Liver (tissue), 9 donors: ENCODE measurements around the gene SOX5. TPM values are rescaled to one million over a fixed set of nuclear protein-coding genes. Genes with fewer than 3 reads are reported as not detected.

Experiments
- DNase-seq: peaks from one replicate; pipeline ENCODE4 v3.0.0-alpha.2; 2017; ENCODE audit warnings: low spot score
- H3K27ac ChIP-seq, 2 donors: one replicate each; pipeline ENCODE4 v1.7.0; 2013; ENCODE audit warnings: inconsistent platforms in 2 of 2, low read length in 2 of 2, control low read depth in 1 of 2, low read depth in 1 of 2, mild to moderate bottlenecking in 1 of 2
- H3K27me3 ChIP-seq, 4 donors: one replicate each; pipeline versions ENCODE4 v1.6.1 to v1.7.0; 2013; ENCODE audit warnings: low read length in 3 of 4, inconsistent platforms in 1 of 4, mild to moderate bottlenecking in 1 of 4, moderate library complexity in 1 of 4; ENCODE audit not compliant: control insufficient read depth in 4 of 4, insufficient read depth in 4 of 4
- H3K36me3 ChIP-seq, 4 donors: one replicate each; pipeline versions ENCODE4 v1.6.1 to v1.7.0; 2013; ENCODE audit warnings: low read length in 3 of 4, mild to moderate bottlenecking in 3 of 4, low read depth in 1 of 4, moderate library complexity in 1 of 4; ENCODE audit not compliant: control insufficient read depth in 4 of 4, insufficient read depth in 3 of 4
- H3K4me1 ChIP-seq, 4 donors: one replicate each; pipeline versions ENCODE4 v1.6.1 to v1.7.0; 2013; ENCODE audit warnings: low read length in 3 of 4, mild to moderate bottlenecking in 3 of 4, moderate library complexity in 1 of 4; ENCODE audit not compliant: control insufficient read depth in 4 of 4, insufficient read depth in 4 of 4
- H3K4me3 ChIP-seq, 3 donors: one replicate each; pipeline versions ENCODE4 v1.6.1 to v1.7.0; 2013; ENCODE audit warnings: low read length in 3 of 3, control low read depth in 1 of 3, low read depth in 1 of 3, mild to moderate bottlenecking in 1 of 3
- H3K9ac ChIP-seq, 2 donors: one replicate each; pipeline ENCODE4 v1.7.0; 2013; ENCODE audit warnings: low read length in 2 of 2, mild to moderate bottlenecking in 2 of 2, moderate library complexity in 2 of 2, control low read depth in 1 of 2, low read depth in 1 of 2
- H3K9me3 ChIP-seq, 4 donors: one replicate each; pipeline versions ENCODE4 v1.6.1 to v1.7.0; 2013; ENCODE audit warnings: low read length in 3 of 4; ENCODE audit not compliant: control insufficient read depth in 4 of 4
- ATF3 ChIP-seq: IDR thresholded peaks from 2 replicates; pipeline ENCODE4 v1.6.1; 2016; ENCODE audit warnings: antibody characterized with exemption
- EGR1 ChIP-seq, 2 donors: IDR thresholded peaks; 2 replicates each; pipeline ENCODE4 v1.6.1; 2016 to 2018; ENCODE audit warnings: antibody characterized with exemption in 2 of 2, low read depth in 2 of 2
- FOXA1 ChIP-seq: IDR thresholded peaks from 2 replicates; pipeline ENCODE4 v1.6.1; 2016; ENCODE audit warnings: antibody characterized with exemption
- FOXA2 ChIP-seq: IDR thresholded peaks from 2 replicates; pipeline ENCODE4 v1.6.1; 2016; ENCODE audit warnings: antibody characterized with exemption
- GABPA ChIP-seq, 2 donors: IDR thresholded peaks in 1 of 2; conservative IDR thresholded peaks in 1 of 2; 2 replicates each; pipeline ENCODE4 v1.6.1; 2016; ENCODE audit warnings: antibody characterized with exemption in 2 of 2, mild to moderate bottlenecking in 1 of 2, moderate library complexity in 1 of 2
- HNF4A ChIP-seq, 2 donors: conservative IDR thresholded peaks; 2 replicates each; pipeline ENCODE4 v1.6.1; 2016; ENCODE audit warnings: antibody characterized with exemption in 2 of 2, mild to moderate bottlenecking in 2 of 2
- HNF4G ChIP-seq: IDR thresholded peaks from 2 replicates; pipeline ENCODE4 v1.6.1; 2016; ENCODE audit warnings: antibody characterized with exemption
- JUND ChIP-seq, 2 donors: IDR thresholded peaks; 2 replicates each; pipeline ENCODE4 v1.6.1; 2016; ENCODE audit warnings: antibody characterized with exemption in 2 of 2
- MAX ChIP-seq: IDR thresholded peaks from 2 replicates; pipeline ENCODE4 v1.6.1; 2016; ENCODE audit warnings: antibody characterized with exemption
- NR2F2 ChIP-seq: IDR thresholded peaks from 2 replicates; pipeline ENCODE4 v1.6.1; 2016; ENCODE audit warnings: antibody characterized with exemption
- RAD21 ChIP-seq, 2 donors: IDR thresholded peaks; 2 replicates each; pipeline ENCODE4 v1.6.1; 2016; ENCODE audit warnings: antibody characterized with exemption in 2 of 2, mild to moderate bottlenecking in 2 of 2
- REST ChIP-seq: IDR thresholded peaks from 2 replicates; pipeline ENCODE4 v1.6.1; 2016; ENCODE audit warnings: antibody characterized with exemption, mild to moderate bottlenecking
- RXRA ChIP-seq, 2 donors: IDR thresholded peaks; 2 replicates each; pipeline ENCODE4 v1.6.1; 2017 to 2018; ENCODE audit warnings: antibody characterized with exemption in 2 of 2, mild to moderate bottlenecking in 1 of 2
- SP1 ChIP-seq: IDR thresholded peaks from 2 replicates; pipeline ENCODE4 v1.6.1; 2018; ENCODE audit warnings: antibody characterized with exemption, mild to moderate bottlenecking
- TAF1 ChIP-seq: conservative IDR thresholded peaks from 2 replicates; pipeline ENCODE4 v1.6.1; 2016; ENCODE audit warnings: antibody characterized with exemption, mild to moderate bottlenecking
- ZBTB33 ChIP-seq: IDR thresholded peaks from 2 replicates; pipeline ENCODE4 v1.6.1; 2016; ENCODE audit warnings: antibody characterized with exemption
- WGBS: extraction: QIAGEN DNeasy Blood & Tissue Kit; methylation state at CpG from one replicate; pipeline ENCODE4 v1.1.7; 2013; 5-methylcytosine and 5-hydroxymethylcytosine counted together
- polyA plus RNA-seq, 2 donors: library from polyadenylated mRNA; stranded (reverse) in 1 of 2; unstranded in 1 of 2; fragments of 200-250 nt in 1 of 2; fragments of >200 nt in 1 of 2; fragmentation: Nextera tagmentation in 1 of 2; extraction: Ambion mirVana in 1 of 2; gene quantifications; one replicate each; pipeline versions ENCODE4 v1.2.1 to v1.2.3, GENCODE V29; 2013 to 2015
- total RNA-seq, 2 donors: library from RNA; depleted of rRNA; stranded (reverse); fragments of >200 nt; gene quantifications; one replicate each; pipeline ENCODE4 v1.2.3, GENCODE V29; 2014
- TF ChIP-seq, protein P1 (sequence below): fragments of 150-350 bp; IDR thresholded peaks from 2 replicates; pipeline ENCODE4 v1.5.1; 2017; ENCODE audit warnings: improper control_type of control experiment, low read depth, low read length; ENCODE audit not compliant: missing input control
- donor health status: healthy.
- donor health status: healthy.
- donor health status: healthy.
- donor health status: healthy.
- donor health status: healthy.

SOX5 gene
- total and polyA plus RNA-seq, 4 donors, result 2.3 to 42.4 (median 12.3) TPM

GRCh38 chr12:23941780-23942179 is 7.7 kb downstream of the SOX5 start (continued):
- no peak for TF ChIP-seq ATF3
- peak; percentile 50 to 57 for TF ChIP-seq JUND (IDR thresholded peaks at IDR 0.05)
- peak; percentile 28 for TF ChIP-seq MAX
- TF ChIP-seq FOXA1, result no peak
- no peak for TF ChIP-seq TAF1
- peak; percentile 39 to 41 for TF ChIP-seq RAD21 (IDR thresholded peaks at IDR 0.05)
- no peak for TF ChIP-seq EGR1 (IDR thresholded peaks at IDR 0.05; ENCODE audit: low read depth in 2 of 2)
- TF ChIP-seq ZBTB33, result peak; percentile 45
- no peak for TF ChIP-seq FOXA2

- Histone ChIP-seq H3K36me3 (no peaks in the 10 kb centered on the region), H3K9me3 (no peaks in the 10 kb centered on the region), H3K4me1 (peaks cover 1 to 33% (median 18%) of the 10 kb centered on the region in 4 donors), H3K27me3 (no peaks in the 10 kb centered on the region), H3K27ac (no peak overlapping the region), H3K4me3 (no peak overlapping the region), H3K9ac (no peak overlapping the region)
- TF ChIP-seq FOXA2, result no peak
- TF ChIP-seq GABPA (IDR thresholded peaks at IDR 0.05 in 1 of 2, conservative IDR thresholded peaks at IDR 0.05 in 1 of 2), result no peak
- no peak for TF ChIP-seq RXRA (IDR thresholded peaks at IDR 0.05)
- TF ChIP-seq HNF4G, result no peak
- TF ChIP-seq HNF4A (conservative IDR thresholded peaks at IDR 0.05), result no peak
- TF ChIP-seq ATF3, result no peak
- no peak for TF ChIP-seq SP1
- TF ChIP-seq, protein P1, sequence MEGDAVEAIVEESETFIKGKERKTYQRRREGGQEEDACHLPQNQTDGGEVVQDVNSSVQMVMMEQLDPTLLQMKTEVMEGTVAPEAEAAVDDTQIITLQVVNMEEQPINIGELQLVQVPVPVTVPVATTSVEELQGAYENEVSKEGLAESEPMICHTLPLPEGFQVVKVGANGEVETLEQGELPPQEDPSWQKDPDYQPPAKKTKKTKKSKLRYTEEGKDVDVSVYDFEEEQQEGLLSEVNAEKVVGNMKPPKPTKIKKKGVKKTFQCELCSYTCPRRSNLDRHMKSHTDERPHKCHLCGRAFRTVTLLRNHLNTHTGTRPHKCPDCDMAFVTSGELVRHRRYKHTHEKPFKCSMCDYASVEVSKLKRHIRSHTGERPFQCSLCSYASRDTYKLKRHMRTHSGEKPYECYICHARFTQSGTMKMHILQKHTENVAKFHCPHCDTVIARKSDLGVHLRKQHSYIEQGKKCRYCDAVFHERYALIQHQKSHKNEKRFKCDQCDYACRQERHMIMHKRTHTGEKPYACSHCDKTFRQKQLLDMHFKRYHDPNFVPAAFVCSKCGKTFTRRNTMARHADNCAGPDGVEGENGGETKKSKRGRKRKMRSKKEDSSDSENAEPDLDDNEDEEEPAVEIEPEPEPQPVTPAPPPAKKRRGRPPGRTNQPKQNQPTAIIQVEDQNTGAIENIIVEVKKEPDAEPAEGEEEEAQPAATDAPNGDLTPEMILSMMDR, result no peak
- no peak for TF ChIP-seq TAF1
- no peak for TF ChIP-seq JUND (IDR thresholded peaks at IDR 0.05)
- TF ChIP-seq NR2F2, result no peak
- no peak for TF ChIP-seq FOXA1
- DNase-seq, result no peak
- 93% methylated on average over 3 of the region's 3 CpGs for WGBS
Measured at GRCh38 chr12:23938422-23938821, 11.0 kb downstream of the SOX5 start.

- WGBS, result 89% methylated on average over 2 of the region's 2 CpGs
- Histone ChIP-seq H3K27me3 (no peaks in the 10 kb centered on the region), H3K36me3 (no peaks in the 10 kb centered on the region), H3K9me3 (no peaks in the 10 kb centered on the region), H3K4me3 (no peak overlapping the region), H3K9ac (no peak overlapping the region), H3K4me1 (peaks cover 0 to 3% (median 0%) of the 10 kb centered on the region in 4 donors), H3K27ac (no peak overlapping the region)
- no peak for DNase-seq
- TF ChIP-seq REST (no peak), ATF3 (no peak), RAD21 (IDR thresholded peaks at IDR 0.05) (no peak), TAF1 (no peak), FOXA1 (no peak), HNF4A (conservative IDR thresholded peaks at IDR 0.05) (no peak)
Measured at GRCh38 chr12:23931176-23931575, 18.3 kb downstream of the SOX5 start.
